Fibroblast of villous mesenchyme (primary cell): ENCODE data around the gene ASB15. TPM values are rescaled to one million over a fixed set of nuclear protein-coding genes. Genes with fewer than 3 reads are reported as not detected.

Experiments
- DNase-seq: peaks from one replicate; pipeline ENCODE4 v3.0.0-alpha.2; 2010; ENCODE audit warnings: low read depth
- H3K4me3 ChIP-seq: 2 replicates; pipeline ENCODE4 v1.5.1; 2011; ENCODE audit warnings: low read depth, mild to moderate bottlenecking, low read length
- total RNA-seq: library from RNA; depleted of rRNA; stranded (reverse); fragments of >200 nt; gene quantifications from 2 replicates; pipeline ENCODE4 v1.2.3, GENCODE V29; 2012
- TF ChIP-seq, protein P1 (sequence below): IDR thresholded peaks from 2 replicates; pipeline ENCODE4 v1.5.1; 2012; ENCODE audit warnings: low read depth, mild to moderate bottlenecking, low read length; ENCODE audit not compliant: insufficient read depth

ASB15 gene
- total RNA-seq, 1 donor: not detected

DNA sequence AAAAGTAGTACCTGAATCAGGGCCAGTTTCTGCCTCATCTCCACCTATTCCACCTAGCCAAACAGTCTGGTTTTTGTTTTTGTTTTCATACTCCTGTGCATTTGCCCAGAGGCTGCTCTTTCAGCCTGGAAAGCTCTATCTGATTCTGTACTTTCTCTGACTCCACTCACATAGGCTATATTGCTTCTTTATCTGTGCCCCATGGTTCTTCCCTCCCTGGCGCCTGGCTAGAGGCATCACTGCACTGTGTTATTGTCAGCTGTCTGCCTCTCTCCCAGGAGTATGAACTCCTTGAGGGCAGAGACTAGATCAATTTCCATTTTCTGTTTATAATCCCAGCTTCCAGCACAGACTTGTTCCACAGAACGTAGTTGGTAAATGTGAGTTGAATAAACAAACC is 49.0 kb downstream of the ASB15 start:
- DNase-seq: no peak
- H3K4me3 ChIP-seq: no peak overlapping the region
- TF ChIP-seq, protein P1, sequence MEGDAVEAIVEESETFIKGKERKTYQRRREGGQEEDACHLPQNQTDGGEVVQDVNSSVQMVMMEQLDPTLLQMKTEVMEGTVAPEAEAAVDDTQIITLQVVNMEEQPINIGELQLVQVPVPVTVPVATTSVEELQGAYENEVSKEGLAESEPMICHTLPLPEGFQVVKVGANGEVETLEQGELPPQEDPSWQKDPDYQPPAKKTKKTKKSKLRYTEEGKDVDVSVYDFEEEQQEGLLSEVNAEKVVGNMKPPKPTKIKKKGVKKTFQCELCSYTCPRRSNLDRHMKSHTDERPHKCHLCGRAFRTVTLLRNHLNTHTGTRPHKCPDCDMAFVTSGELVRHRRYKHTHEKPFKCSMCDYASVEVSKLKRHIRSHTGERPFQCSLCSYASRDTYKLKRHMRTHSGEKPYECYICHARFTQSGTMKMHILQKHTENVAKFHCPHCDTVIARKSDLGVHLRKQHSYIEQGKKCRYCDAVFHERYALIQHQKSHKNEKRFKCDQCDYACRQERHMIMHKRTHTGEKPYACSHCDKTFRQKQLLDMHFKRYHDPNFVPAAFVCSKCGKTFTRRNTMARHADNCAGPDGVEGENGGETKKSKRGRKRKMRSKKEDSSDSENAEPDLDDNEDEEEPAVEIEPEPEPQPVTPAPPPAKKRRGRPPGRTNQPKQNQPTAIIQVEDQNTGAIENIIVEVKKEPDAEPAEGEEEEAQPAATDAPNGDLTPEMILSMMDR: no peak

DNA sequence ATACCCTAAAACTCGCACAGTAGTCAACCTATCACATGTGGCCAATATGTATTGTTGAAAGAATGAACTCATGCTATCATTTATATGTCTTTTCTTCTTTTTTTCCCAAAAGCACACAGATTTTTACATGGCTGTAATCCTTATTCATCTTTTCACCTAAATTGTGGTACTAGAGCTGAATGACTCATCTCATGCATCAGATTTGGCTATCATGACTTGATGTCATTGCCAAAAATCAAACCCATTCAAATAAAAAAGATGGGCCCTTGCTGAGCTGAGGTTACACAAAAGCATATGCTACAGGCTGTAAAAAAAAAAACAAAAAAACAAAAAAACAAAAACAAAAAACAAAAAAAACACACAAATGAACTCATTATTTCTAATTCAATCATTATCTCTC is 50.8 kb downstream of the ASB15 start:
- no peak overlapping the region for H3K4me3 ChIP-seq
- TF ChIP-seq, protein P1: no peak
- DNase-seq: no peak

DNA sequence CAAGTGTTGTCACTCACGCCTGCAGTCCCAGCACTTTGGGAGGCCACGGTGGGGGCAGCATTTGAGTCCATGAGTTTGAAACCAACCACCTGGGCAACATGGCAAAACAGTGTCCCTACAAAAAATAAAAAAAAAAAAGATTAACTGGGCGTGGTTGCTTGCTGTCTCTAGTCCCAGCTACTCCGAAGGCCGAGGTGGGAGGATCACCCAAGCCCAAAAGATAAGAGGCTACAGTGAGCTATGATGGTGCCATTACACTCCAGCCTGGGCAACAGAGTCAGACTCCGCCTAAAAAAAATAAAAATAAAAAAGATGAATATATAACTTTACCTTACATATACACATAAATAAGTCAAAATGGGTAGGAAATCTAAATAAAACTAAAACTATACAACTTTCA is 51.5 kb downstream of the ASB15 start:
- TF ChIP-seq, protein P1: no peak
- H3K4me3 ChIP-seq: no peak overlapping the region
- DNase-seq: no peak

DNA sequence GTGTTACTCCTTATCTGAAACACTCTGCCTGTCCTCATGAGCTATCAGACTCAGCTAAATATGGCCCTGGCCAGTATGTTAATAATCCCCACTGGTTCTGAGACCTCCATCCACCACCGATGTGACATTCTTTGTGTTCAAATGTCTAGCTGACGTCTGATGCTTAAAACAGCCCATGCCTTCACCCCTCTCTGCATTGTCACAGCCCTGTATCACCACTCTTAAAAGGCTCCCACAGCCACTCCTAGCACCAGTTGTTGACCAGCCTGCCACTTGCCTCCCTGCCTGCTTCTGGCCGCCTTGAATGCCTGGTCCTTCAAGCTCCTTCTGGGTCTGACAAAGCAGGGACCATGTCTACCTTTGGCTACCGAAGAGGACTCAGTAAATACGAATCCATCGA is 54.0 kb downstream of the ASB15 start, which contains the start of gene LMOD2:
Gene LMOD2 (plus strand): TSS at position 253 of the 400 bp plus-strand sequence. CDS start 98 bp downstream, at position 351.
- TF ChIP-seq, protein P1: no peak
- H3K4me3 ChIP-seq: no peak within 1 kb of the TSS
- no peak for DNase-seq

DNA sequence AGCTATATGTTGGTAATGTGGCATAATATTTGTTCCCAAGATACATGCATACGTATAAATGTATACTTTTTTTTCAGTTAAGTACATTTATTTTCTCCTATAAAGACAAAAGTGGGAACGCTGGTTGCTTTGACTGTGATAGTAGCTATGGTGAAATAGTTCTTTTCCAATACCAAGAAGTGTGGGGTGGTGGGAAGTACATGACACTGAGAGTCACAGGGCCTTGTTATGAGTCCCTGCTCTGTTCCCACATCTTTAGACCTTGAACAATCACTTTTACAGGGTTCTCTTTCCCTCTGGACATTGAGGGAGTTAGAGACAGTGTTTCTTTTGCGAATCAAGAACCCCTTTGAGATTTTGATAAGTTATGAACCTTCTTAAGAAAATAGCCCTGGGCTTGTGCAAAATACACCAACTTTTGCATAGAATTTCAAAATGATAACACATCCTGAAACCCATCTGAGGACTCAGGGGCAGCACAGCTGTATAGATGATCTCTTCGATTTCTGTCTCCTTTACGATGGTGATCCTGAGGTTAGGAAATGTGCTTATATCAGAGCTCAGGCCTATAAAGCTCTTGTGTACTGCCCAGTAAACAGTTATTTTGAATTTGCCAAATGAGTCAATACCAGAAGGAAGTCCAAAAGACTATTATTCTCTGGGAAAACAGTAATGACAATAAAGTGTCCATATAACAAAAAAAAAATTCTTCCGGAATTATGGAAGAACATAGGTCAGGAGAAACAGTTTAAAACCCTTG is 55.1 kb downstream of the ASB15 start:
- DNase-seq: no peak
- H3K4me3 ChIP-seq: no peak overlapping the region
- TF ChIP-seq, protein P1: no peak

DNA sequence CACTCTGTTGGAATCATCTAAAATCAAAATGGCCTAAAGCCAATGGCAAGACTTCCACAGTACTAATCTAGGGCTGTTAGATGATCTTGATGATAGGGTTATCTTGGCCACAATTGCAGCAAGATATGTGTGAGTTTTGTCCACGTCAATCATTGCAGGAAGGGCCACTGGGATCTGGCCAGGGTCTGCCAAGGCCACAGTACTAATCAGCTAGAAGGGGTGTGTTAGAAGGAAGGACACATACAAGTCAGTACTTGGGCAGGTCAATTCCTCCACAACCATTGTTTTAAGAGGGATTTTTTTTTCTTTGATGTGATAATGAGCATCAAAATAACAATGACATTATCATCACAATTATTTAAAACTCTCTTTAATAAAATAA is 55.7 kb downstream of the ASB15 start:
- H3K4me3 ChIP-seq: no peak overlapping the region
- TF ChIP-seq, protein P1: no peak
- no peak for DNase-seq

DNA sequence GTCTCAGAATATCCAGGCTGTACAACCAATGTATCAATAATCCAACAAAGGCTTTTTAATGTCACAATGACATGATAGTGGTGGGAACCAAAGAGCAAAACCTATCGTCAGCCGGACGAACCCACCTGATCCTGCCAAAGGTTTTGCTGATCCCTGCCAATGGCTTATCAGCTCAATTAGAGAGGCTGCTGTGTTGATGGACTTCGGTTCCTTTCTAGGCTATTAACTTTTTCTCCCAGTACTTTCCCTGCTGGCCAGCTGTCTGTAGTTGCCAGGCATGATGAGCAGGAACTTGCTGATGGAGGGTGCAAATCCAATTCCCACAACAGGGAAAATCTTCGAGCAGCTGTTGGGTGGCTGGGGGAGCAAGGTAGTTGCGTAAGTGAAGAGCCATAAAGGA is 56.4 kb downstream of the ASB15 start:
- TF ChIP-seq, protein P1: no peak
- no peak overlapping the region for H3K4me3 ChIP-seq
- DNase-seq: no peak
